ENCODE measurements around the gene GTF2F2.

GRCh38 chr13:45219123-45219891 lies 99.0 kb downstream of the GTF2F2 start:
- TF ChIP-seq POLR2A (IDR thresholded peaks at IDR 0.05) (peak; percentile 50), CTCF (IDR thresholded peaks at IDR 0.05) (no peak)
